GM12875 (cell line): ENCODE results near the gene CDH4.

Source experiments
- H3K4me3 ChIP-seq: one replicate; pipeline ENCODE4 v1.5.1; 2011; ENCODE audit warnings: low read depth, low read length, control low read depth
- CTCF ChIP-seq: IDR thresholded peaks from 2 replicates; pipeline ENCODE4 v1.5.1; 2011; ENCODE audit warnings: low read depth, mild to moderate bottlenecking, control low read depth, inconsistent platforms, low read length, moderate library complexity, borderline replicate concordance; ENCODE audit not compliant: insufficient read depth

The CDH4 gene

GRCh38 chr20:61887596-61888093, 635.6 kb downstream of the CDH4 start:
- H3K4me3 ChIP-seq: no peak overlapping the region
- TF ChIP-seq CTCF: no peak

- no peak for TF ChIP-seq CTCF
- H3K4me3 ChIP-seq: no peak overlapping the region
These were observed 636.2 kb downstream of the CDH4 start for GRCh38 chr20:61888101-61888865.

GRCh38 chr20:61889659-61890058, 637.6 kb downstream of the CDH4 start:
- H3K4me3 ChIP-seq: no peak overlapping the region
- no peak for TF ChIP-seq CTCF

- no peak for TF ChIP-seq CTCF
- H3K4me3 ChIP-seq: no peak overlapping the region
These were observed 638.1 kb downstream of the CDH4 start for GRCh38 chr20:61890210-61890609.

GRCh38 chr20:61891476-61891875, 639.4 kb downstream of the CDH4 start:
- no peak overlapping the region for H3K4me3 ChIP-seq
- TF ChIP-seq CTCF: no peak

GRCh38 chr20:61891916-61892649, 640.0 kb downstream of the CDH4 start:
- no peak overlapping the region for H3K4me3 ChIP-seq
- TF ChIP-seq CTCF: no peak
